SJSA1 (cell line): ENCODE data around the gene UBR2. TPM values are rescaled to one million over a fixed set of nuclear protein-coding genes. Genes with fewer than 3 reads are reported as not detected.
"Not testable (repeated sequence)": the region's sequence is repeated elsewhere in the genome, so short reads cannot be mapped to it uniquely, and the experiment has no call there.

Experiments
- DNase-seq, 2 experiments: peaks; one replicate each; pipeline ENCODE4 v3.0.0-alpha.2; 2015 to 2020; ENCODE audit warnings: low spot score in 2 of 2, low read depth in 1 of 2
- H3K27ac ChIP-seq: fragments of 250-450 bp; sonication (Bioruptor Pico); 2 replicates; pipeline ENCODE4 v1.5.1; 2020; ENCODE audit warnings: mild to moderate bottlenecking, moderate library complexity
- H3K27me3 ChIP-seq: fragments of 250-450 bp; sonication (Bioruptor Pico); replicated peaks from 2 replicates; pipeline ENCODE4 v1.5.1; 2020; ENCODE audit warnings: mild to moderate bottlenecking, moderate library complexity
- H3K36me3 ChIP-seq: fragments of 250-450 bp; sonication (Bioruptor Pico); 2 replicates; pipeline ENCODE4 v1.5.1; 2020; ENCODE audit warnings: mild to moderate bottlenecking
- H3K4me1 ChIP-seq: fragments of 250-450 bp; sonication (Bioruptor Pico); replicated peaks from 2 replicates; pipeline ENCODE4 v1.6.1; 2021; ENCODE audit warnings: mild to moderate bottlenecking
- H3K4me3 ChIP-seq: fragments of 250-450 bp; sonication (Bioruptor Pico); 2 replicates; pipeline ENCODE4 v1.5.1; 2020; ENCODE audit warnings: mild to moderate bottlenecking
- H3K9me3 ChIP-seq: fragments of 250-450 bp; sonication (Bioruptor Pico); replicated peaks from 2 replicates; pipeline ENCODE4 v1.5.1; 2020; ENCODE audit warnings: mild to moderate bottlenecking
- total RNA-seq: library from RNA; depleted of rRNA; stranded (reverse); fragments of >200 nt; shearing (Covaris generic); gene quantifications from 2 replicates; pipeline ENCODE4 v1.2.3, GENCODE V29; 2014

The UBR2 gene
- total RNA-seq, 1 experiment from 2014 or later = 19.5 TPM

DNA sequence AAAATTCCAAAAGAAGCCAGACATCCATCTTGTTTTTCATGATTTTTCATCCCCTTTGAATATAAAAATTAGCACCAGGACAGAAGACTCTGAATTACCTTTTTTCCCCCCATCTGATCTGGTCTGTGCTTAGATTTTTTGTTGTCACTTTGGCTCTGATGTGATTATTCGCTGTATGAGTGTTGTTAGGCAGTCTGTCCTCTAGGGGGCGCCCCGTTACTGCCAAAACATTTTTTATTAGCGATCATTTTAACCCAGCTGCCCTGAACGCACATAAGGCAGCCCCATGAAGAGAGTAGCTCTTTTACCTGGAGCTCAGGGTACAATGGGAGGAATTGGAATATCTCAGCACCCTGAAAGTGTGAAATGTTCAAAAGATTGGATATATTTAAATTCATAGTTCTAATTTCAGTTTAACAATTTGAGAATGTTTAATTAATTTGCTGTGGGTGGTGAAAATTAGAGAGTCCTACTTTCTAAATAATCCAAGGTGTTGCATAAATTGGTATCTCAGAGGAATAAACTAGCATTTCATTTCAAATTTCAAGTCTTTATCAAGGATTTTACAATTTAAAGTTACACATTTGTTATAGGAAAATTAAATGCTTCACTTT is 97.8 kb downstream of the UBR2 start:
- no peak overlapping the region for H3K27ac ChIP-seq
- peaks cover 77% of the 10 kb centered on the region for H3K36me3 ChIP-seq
- no peaks in the 10 kb centered on the region for H3K27me3 ChIP-seq
- no peaks in the 10 kb centered on the region for H3K4me1 ChIP-seq
- H3K9me3 ChIP-seq = no peaks in the 10 kb centered on the region
- H3K4me3 ChIP-seq = no peak overlapping the region
- peak; percentile 65 to 70 for DNase-seq

DNA sequence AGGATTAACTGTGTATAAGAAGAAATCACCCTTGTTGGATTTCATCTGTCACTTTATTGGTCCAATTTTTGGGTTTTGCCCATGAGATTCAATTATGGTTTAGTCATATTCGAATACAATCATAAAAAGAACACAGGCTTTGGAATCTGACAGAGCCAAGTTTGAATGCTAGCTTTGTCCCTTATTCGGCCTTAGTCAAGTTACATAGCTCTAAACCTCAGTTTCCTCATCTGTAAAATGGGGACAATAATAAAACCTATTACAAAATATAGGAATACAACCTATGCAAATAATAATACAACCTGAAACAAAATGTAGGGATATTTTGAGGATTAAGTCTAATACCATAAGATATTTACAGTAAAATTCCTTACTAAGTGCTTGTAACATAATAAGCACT is 100.9 kb downstream of the UBR2 start:
- H3K27me3 ChIP-seq = no peaks in the 10 kb centered on the region
- no peaks in the 10 kb centered on the region for H3K4me1 ChIP-seq
- H3K36me3 ChIP-seq = peaks cover 70% of the 10 kb centered on the region
- H3K4me3 ChIP-seq = no peak overlapping the region
- H3K27ac ChIP-seq = no peak overlapping the region
- H3K9me3 ChIP-seq = no peaks in the 10 kb centered on the region
- DNase-seq = no peak

DNA sequence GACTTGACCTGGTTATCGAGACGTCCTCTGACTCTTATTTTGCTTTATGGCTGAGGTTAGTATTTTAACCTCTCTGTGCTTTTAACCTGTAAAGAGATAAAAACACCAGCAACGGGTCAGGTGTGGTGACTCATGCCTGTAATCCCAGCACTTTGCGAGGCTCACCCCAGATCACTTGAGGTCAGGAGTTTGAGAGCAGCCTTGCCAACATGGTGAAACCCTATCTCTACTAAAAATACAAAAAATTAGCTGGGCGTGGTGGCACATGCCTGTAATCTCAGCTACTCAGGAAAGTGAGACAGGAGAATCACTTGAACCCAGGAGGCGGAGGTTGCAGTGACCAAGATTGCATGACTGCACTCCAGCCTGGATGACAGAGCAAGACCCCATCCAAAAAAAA is 110.5 kb downstream of the UBR2 start:
- not testable (repeated sequence) for H3K4me3 ChIP-seq, H3K9me3 ChIP-seq, H3K27me3 ChIP-seq, H3K27ac ChIP-seq, DNase-seq, H3K4me1 ChIP-seq
- peaks cover 89% of the 10 kb centered on the region for H3K36me3 ChIP-seq

DNA sequence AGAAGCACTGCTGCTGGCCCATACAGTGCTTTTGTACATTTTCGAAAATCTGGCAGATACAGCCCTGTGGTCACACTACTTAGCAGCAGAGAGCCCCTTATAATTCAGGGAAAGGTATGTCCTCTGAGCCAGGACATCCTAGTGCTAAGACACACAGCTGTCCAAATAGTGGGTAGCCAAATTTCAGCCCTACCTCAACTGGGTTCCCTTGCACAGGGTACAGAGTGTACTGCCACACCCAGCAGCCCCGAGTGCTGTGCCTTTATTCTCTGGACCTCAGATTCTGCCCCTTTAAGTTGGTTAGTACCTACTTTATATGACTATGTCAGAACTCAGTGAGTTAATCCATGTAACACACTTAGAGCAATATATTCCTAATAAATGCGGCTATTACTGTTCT is 111.0 kb downstream of the UBR2 start:
- Histone ChIP-seq H3K4me3 (no peak overlapping the region), H3K36me3 (peaks cover 88% of the 10 kb centered on the region), H3K27me3 (no peaks in the 10 kb centered on the region), H3K9me3 (no peaks in the 10 kb centered on the region), H3K4me1 (no peaks in the 10 kb centered on the region), H3K27ac (no peak overlapping the region)
- no peak for DNase-seq

DNA sequence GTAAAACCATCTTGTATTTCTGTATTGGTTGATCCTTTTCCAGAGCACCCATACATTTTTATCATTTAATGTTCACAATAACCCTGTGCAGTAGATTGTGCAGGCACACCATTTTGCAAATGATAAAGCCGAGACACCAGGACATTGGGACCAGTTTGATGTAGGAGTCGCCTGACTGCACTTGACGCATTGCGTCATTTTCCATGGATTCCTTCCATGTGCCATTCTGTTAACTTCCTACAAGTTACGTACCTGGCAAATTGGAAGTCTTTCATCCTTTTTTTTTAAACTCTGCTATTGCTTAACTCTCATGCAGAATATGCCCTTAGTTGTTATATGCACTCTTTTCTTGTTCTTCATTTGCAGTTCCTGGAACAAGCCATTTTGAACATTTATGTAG is 115.5 kb downstream of the UBR2 start:
- Histone ChIP-seq H3K4me3 (no peak overlapping the region), H3K36me3 (peaks cover 73% of the 10 kb centered on the region), H3K27ac (no peak overlapping the region), H3K4me1 (no peaks in the 10 kb centered on the region), H3K27me3 (no peaks in the 10 kb centered on the region), H3K9me3 (no peaks in the 10 kb centered on the region)
- no peak for DNase-seq

DNA sequence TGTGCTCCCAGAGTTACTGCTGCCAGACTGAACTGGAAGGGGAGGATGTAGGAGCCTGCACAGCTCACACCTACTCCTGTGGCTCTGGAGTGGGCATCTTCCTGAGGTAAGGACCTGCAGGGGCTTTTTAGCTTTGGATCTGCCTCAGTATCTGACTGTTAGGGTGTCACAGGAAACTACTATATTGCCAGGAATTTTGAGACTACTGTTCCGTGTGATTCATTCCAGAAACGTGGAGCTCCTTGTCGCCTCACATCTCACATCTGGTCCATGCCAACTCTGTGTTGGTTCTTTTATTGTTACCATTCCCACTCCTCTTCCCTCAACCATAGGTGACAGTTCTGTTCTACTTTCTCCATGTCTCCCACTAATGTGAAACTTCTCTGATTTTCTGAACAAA is 124.5 kb downstream of the UBR2 start:
- no peak for DNase-seq
- H3K27me3 ChIP-seq = no peaks in the 10 kb centered on the region
- H3K9me3 ChIP-seq = no peaks in the 10 kb centered on the region
- peaks cover 15% of the 10 kb centered on the region for H3K4me1 ChIP-seq
- no peak overlapping the region for H3K27ac ChIP-seq
- H3K4me3 ChIP-seq = no peak overlapping the region
- H3K36me3 ChIP-seq = peaks cover 60% of the 10 kb centered on the region

DNA sequence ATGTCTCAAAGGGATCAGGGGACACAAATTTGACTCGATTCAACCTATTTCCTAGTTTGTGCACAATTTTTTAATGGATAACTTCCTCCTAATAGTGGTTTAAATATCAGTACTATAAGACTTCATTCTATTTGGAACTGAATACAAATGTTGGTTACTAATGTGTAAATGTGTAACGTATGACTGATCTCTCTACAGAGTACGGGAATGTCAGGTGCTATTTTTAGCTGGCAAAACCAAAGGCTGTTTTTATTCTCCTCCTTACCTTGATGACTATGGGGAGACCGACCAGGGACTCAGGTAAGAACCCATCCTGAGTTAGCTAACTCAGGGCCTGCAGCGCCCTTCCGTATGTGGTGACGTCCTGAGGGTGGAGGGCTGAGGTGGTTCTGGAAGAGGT is 125.5 kb downstream of the UBR2 start:
- H3K27me3 ChIP-seq = no peaks in the 10 kb centered on the region
- peaks cover 55% of the 10 kb centered on the region for H3K36me3 ChIP-seq
- no peak overlapping the region for H3K4me3 ChIP-seq
- peaks cover 26% of the 10 kb centered on the region for H3K4me1 ChIP-seq
- H3K27ac ChIP-seq = no peak overlapping the region
- DNase-seq = no peak
- H3K9me3 ChIP-seq = no peaks in the 10 kb centered on the region

DNA sequence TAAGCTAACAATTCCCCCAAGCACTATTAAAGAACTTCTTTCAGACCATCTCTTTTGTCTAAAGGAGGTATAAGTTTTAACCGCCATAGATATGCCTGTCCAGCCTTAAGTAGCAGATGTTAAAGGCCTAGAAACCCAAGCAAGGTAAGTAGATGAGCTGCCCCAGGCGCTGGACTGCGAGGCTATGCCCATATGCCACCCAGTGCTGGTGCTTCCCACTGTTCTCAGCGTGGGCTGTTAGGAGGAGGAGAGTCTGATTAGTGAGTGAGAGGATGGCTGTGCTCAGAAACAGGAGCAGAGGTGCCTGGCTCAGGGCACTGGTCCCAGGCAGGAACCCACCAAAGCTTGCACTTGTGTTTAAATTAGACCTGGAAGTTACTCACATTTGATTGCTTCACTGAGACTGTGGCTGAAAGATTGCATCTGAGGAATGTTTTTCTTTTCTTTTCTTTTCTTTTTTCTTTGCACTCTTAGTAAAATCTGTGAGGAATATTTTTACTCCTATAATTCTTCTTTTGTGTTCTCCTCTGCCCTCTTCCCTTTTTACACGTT is 126.4 kb downstream of the UBR2 start:
- no peaks in the 10 kb centered on the region for H3K27me3 ChIP-seq
- DNase-seq = no peak
- no peaks in the 10 kb centered on the region for H3K9me3 ChIP-seq
- no peak overlapping the region for H3K4me3 ChIP-seq
- H3K27ac ChIP-seq = no peak overlapping the region
- H3K36me3 ChIP-seq = peaks cover 48% of the 10 kb centered on the region
- H3K4me1 ChIP-seq = peaks cover 33% of the 10 kb centered on the region

DNA sequence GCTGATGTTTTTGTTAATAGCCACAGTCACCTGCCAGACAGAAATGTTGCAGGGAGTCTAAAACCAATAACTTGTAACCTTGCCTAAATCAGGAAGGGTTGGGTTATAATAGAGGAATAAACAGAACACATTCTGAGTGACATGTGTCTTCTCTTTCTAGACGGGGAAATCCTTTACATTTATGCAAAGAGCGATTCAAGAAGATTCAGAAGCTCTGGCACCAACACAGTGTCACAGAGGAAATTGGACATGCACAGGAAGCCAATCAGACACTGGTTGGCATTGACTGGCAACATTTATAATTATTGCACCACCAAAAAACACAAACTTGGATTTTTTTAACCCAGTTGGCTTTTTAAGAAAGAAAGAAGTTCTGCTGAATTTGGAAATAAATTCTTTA is 127.0 kb downstream of the UBR2 start:
- Histone ChIP-seq H3K4me3 (no peak overlapping the region), H3K9me3 (no peaks in the 10 kb centered on the region), H3K27ac (no peak overlapping the region), H3K36me3 (peaks cover 47% of the 10 kb centered on the region), H3K4me1 (peaks cover 33% of the 10 kb centered on the region), H3K27me3 (no peaks in the 10 kb centered on the region)
- no peak for DNase-seq

DNA sequence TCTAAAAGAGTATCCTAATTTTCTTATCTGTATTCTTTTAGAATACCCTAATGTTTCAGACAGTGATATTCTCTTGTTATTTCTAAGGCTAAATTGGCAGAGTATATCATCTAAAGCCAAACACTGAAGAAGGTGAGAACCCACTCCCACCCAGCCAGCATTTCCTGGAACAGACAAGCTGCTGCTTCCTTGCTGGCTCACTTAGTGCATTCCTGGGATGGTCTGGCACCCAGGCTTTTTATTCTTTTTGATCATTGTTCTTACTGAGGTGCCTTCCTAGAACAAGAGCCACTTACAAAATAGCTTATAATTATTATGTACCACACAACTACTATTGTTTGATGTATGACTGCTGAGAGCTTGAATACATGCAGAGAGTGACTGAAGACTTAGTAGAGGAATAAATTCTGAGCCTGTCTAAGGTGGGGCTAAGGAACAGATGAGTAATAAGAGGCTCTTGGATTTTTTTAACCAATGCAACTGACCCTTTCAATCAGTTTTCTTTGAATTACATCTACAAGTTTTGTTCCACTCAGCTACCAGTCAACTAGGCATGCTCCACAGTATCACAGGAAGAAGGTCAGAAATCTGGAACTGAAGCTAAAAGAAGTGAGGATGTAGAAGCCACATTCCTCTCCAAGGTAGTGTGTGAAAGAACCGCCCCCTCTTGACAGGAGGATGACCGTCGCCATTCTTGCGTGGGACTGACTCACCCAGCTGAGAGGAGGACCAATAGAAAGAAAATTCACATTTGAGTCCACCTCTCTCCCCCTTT is 128.5 kb downstream of the UBR2 start:
- H3K27me3 ChIP-seq = no peaks in the 10 kb centered on the region
- DNase-seq = peak; percentile 77 to 81
- no peak overlapping the region for H3K4me3 ChIP-seq
- peaks cover 33% of the 10 kb centered on the region for H3K4me1 ChIP-seq
- H3K9me3 ChIP-seq = no peaks in the 10 kb centered on the region
- H3K36me3 ChIP-seq = peaks cover 47% of the 10 kb centered on the region
- peak overlapping the region; percentile 61 for H3K27ac ChIP-seq

DNA sequence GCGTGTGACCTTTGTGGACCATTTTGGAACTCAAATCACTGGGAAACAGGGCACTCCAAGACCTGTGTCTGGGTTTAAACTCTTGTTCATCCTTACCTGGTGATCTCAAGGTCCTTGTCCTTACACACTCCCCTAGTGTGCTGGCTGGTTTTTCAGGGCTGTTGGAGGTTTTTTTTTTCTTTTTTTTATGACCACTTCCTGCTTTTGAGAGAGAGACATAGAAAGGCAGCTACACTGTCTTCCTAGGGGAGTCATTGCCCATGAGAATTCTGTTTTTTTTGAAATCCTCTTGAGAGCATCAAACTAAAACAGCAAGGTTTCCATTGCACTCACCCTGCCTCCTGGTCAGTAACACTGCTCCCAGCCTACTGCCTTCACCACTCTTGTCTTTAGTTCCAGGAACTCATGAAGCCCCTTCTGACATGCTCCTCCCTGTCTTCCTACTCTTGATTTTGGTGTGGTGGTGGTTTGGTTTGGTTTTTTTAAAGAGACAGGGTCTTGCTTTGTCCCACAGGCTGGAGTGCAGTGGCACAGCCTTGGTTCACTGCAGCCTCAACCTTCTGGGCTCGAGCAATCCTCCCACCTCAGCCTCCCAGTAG is 130.0 kb downstream of the UBR2 start:
- no peaks in the 10 kb centered on the region for H3K27me3 ChIP-seq
- H3K4me3 ChIP-seq = no peak overlapping the region
- H3K36me3 ChIP-seq = peaks cover 38% of the 10 kb centered on the region
- peak overlapping the region; percentile 66 for H3K27ac ChIP-seq
- peak in 1 of 2 experiments; percentile 21 for DNase-seq
- no peaks in the 10 kb centered on the region for H3K9me3 ChIP-seq
- peaks cover 33% of the 10 kb centered on the region for H3K4me1 ChIP-seq

DNA sequence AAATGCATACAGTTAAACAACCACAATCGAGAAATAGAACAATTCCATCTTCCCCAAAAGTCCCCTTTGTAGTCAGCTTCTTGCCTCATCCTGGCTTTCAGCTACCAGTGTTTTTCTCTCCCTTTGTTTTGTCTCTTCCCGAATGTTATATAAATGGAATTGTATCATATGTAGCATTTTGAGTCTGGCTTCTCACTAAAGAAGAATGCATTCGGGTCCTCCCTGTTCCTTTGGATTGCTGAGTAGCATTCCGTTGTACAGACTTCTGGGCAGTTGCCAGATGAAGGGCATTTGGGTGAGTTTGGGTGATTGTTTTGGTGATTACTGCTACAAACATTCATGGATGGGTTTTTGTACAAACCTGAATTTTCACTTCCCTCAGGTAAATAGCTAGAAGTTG is 130.8 kb downstream of the UBR2 start:
- peak overlapping the region; percentile 66 for H3K27ac ChIP-seq
- no peak overlapping the region for H3K4me3 ChIP-seq
- no peaks in the 10 kb centered on the region for H3K9me3 ChIP-seq
- H3K4me1 ChIP-seq = peaks cover 33% of the 10 kb centered on the region
- peak; percentile 70 to 72 for DNase-seq
- H3K36me3 ChIP-seq = peaks cover 32% of the 10 kb centered on the region
- no peaks in the 10 kb centered on the region for H3K27me3 ChIP-seq

DNA sequence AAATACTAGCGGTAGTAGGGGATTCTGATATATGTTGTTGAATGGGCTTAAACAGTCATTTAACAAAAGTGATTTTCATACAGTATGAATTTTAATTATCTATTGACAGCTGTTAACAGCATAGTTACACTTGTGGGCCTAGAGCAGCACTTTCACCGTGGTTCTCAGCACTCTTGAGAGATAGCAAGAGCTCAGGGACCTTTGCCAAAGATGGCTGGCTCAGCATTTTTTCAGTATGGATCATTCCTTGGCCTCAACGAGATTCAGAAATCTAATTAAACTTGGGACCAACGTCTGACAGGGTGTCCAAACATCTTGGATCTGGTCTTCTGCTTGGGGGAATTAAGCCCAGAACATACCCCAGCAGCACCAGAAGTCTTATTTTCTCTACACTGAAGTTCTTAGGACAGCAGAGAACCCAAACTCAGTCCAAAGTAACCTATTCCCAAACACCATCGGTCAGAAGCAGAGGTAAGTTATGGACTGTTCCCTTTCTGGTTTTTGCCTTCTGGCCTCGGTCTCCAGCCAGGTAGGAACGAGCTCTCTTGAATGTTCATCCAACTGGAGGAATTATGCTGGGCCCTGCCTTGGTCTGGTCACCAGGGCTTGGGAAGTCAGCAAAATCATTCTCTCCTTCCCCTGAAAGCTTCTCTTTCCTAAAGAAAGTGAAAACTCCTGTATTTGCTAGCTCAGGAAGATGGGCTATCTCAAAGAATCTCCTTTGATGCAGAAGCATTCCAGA is 132.9 kb downstream of the UBR2 start:
- Histone ChIP-seq H3K4me1 (peaks cover 34% of the 10 kb centered on the region), H3K4me3 (no peak overlapping the region), H3K27me3 (no peaks in the 10 kb centered on the region), H3K9me3 (no peaks in the 10 kb centered on the region), H3K27ac (no peak overlapping the region), H3K36me3 (peaks cover 15% of the 10 kb centered on the region)
- DNase-seq = no peak
